DOHH2 (cell line): Measurements from ENCODE around the gene NDRG2.

Experiments used
- CTCF ChIP-seq: fragments of 200-600 bp; sonication (generic); IDR thresholded peaks from one replicate; pipeline ENCODE4 v1.5.1; 2014; ENCODE audit warnings: antibody characterized with exemption, mild to moderate bottlenecking, low read depth, low read length; ENCODE audit not compliant: poor library complexity, severe bottlenecking
- EZH2phosphoT487 ChIP-seq: fragments of 200-600 bp; sonication (generic); IDR thresholded peaks from 2 replicates; pipeline ENCODE4 v1.6.1; 2017; ENCODE audit warnings: borderline replicate concordance, mild to moderate bottlenecking, antibody characterized with exemption, low read length, moderate library complexity, mixed read lengths

- TF ChIP-seq CTCF (no peak), EZH2phosphoT487 (no peak)
Measured at GRCh38 chr14:21001218-21001617, 23.6 kb downstream of the NDRG2 start.
